HCT116 (cell line): ENCODE measurements around the gene FGGY.
"Not testable (repeated sequence)": the region's sequence is repeated elsewhere in the genome, so short reads cannot be mapped to it uniquely, and the experiment has no call there.

Experiments
- ATF3 ChIP-seq: IDR thresholded peaks from 2 replicates; pipeline ENCODE4 v1.6.1; 2012
- CTCF ChIP-seq, 3 experiments: fragments of 200-600 bp in 1 of 3; sonication (generic) in 1 of 3; IDR thresholded peaks in 2 of 3; conservative IDR thresholded peaks in 1 of 3; 2 replicates each; pipeline ENCODE4 v1.5.1; 2012 to 2017; ENCODE audit warnings: low read depth in 2 of 3, low read length in 2 of 3, antibody characterized with exemption in 1 of 3, borderline replicate concordance in 1 of 3, control low read depth in 1 of 3, mild to moderate bottlenecking in 1 of 3, mixed read lengths in 1 of 3, mixed run types in 1 of 3, moderate library complexity in 1 of 3; ENCODE audit not compliant: insufficient read depth in 1 of 3
- POLR2A ChIP-seq: IDR thresholded peaks from 2 replicates; pipeline ENCODE4 v1.7.0; 2011; ENCODE audit warnings: borderline replicate concordance; ENCODE audit not compliant: insufficient read depth, insufficient read length; ENCODE audit errors: extremely low read depth

- TF ChIP-seq POLR2A; CTCF (IDR thresholded peaks at IDR 0.05 in 2 of 3, conservative IDR thresholded peaks at IDR 0.05 in 1 of 3; ENCODE audit: borderline replicate concordance in 1 of 3, insufficient read depth in 1 of 3, low read depth in 2 of 3, low read length in 2 of 3); ATF3: not testable (repeated sequence)
These were observed 166.0 kb downstream of the FGGY start for GRCh38 chr1:59462942-59463341.
